Measurements from ENCODE around the gene KCND3. TPM values are rescaled to one million over a fixed set of nuclear protein-coding genes. Genes with fewer than 3 reads are reported as not detected.

The KCND3 gene
- total RNA-seq, 3 donors from 2014 or later (not counting 1 experiment from before 2014, with no cell fraction given): 0.07 to 0.16 TPM; not detected in 1

GRCh38 chr1:111927652-111928051 lies 61.8 kb downstream of the KCND3 start:
- no peak overlapping the region for H3K27ac ChIP-seq (ENCODE audit: low read length)
- no peaks in the 10 kb centered on the region for H3K9me3 ChIP-seq (ENCODE audit: control insufficient read depth, insufficient read depth, low read length)
- no peak for TF ChIP-seq CTCF (IDR thresholded peaks at IDR 0.05)
- no peaks in the 10 kb centered on the region for H3K4me1 ChIP-seq (ENCODE audit: control insufficient read depth, insufficient read depth, low read length)
- Mint-ChIP-seq H3K4me3 (no peak overlapping the region), H3K36me3 (no peaks in the 10 kb centered on the region), H3K4me1 (no peaks in the 10 kb centered on the region), H3K27me3 (ENCODE audit: low read depth in 2 of 2) (peaks cover 0 to 3% of the 10 kb centered on the region in 2 donors), H3K9me3 (no peaks in the 10 kb centered on the region), H3K27ac (no peak overlapping the region)
- ATAC-seq (no peak), DNase-seq (no peak)
- no peaks in the 10 kb centered on the region for H3K27me3 ChIP-seq (ENCODE audit: control insufficient read depth, insufficient read depth, low read length)
- WGBS (ENCODE audit: insufficient coverage): 75% methylated on average over 2 of the region's 2 CpGs
- H3K36me3 ChIP-seq (ENCODE audit: control insufficient read depth, insufficient read depth, low read length): no peaks in the 10 kb centered on the region
- intact Hi-C loops (cut with micrococcal nuclease): no loop called here
- no peak overlapping the region for H3K4me3 ChIP-seq (ENCODE audit: low read length)

GRCh38 chr1:111924786-111925185 lies 64.7 kb downstream of the KCND3 start:
- 90% methylated on average over 2 of the region's 2 CpGs for WGBS (ENCODE audit: insufficient coverage)
- H3K27ac Mint-ChIP-seq: no peak overlapping the region
- no peak overlapping the region for H3K4me3 ChIP-seq (ENCODE audit: low read length)
- no peak for TF ChIP-seq CTCF (IDR thresholded peaks at IDR 0.05)
- H3K4me1 ChIP-seq (ENCODE audit: control insufficient read depth, insufficient read depth, low read length): no peaks in the 10 kb centered on the region
- no peak overlapping the region for H3K27ac ChIP-seq (ENCODE audit: low read length)
- intact Hi-C loops (cut with micrococcal nuclease): no loop called here
- H3K4me3 Mint-ChIP-seq: no peak overlapping the region
- no peaks in the 10 kb centered on the region for H3K9me3 Mint-ChIP-seq
- H3K4me1 Mint-ChIP-seq: no peaks in the 10 kb centered on the region
- H3K36me3 Mint-ChIP-seq: no peaks in the 10 kb centered on the region
- DNase-seq: no peak
- no peak for ATAC-seq
- H3K9me3 ChIP-seq (ENCODE audit: control insufficient read depth, insufficient read depth, low read length): no peaks in the 10 kb centered on the region
- H3K36me3 ChIP-seq (ENCODE audit: control insufficient read depth, insufficient read depth, low read length): no peaks in the 10 kb centered on the region
- H3K27me3 ChIP-seq (ENCODE audit: control insufficient read depth, insufficient read depth, low read length): no peaks in the 10 kb centered on the region
- H3K27me3 Mint-ChIP-seq (ENCODE audit: low read depth in 2 of 2): peaks cover 10 to 19% of the 10 kb centered on the region in 2 donors

- H3K4me3 Mint-ChIP-seq: no peak overlapping the region
- H3K4me3 ChIP-seq (ENCODE audit: low read length): no peak overlapping the region
- peaks cover 15 to 26% of the 10 kb centered on the region in 2 donors for H3K27me3 Mint-ChIP-seq (ENCODE audit: low read depth in 2 of 2)
- H3K36me3 Mint-ChIP-seq: no peaks in the 10 kb centered on the region
- H3K27me3 ChIP-seq (ENCODE audit: control insufficient read depth, insufficient read depth, low read length): no peaks in the 10 kb centered on the region
- TF ChIP-seq CTCF (IDR thresholded peaks at IDR 0.05): no peak
- H3K4me1 ChIP-seq (ENCODE audit: control insufficient read depth, insufficient read depth, low read length): no peaks in the 10 kb centered on the region
- H3K9me3 Mint-ChIP-seq: no peaks in the 10 kb centered on the region
- intact Hi-C loops (cut with micrococcal nuclease): no loop called here
- no peaks in the 10 kb centered on the region for H3K9me3 ChIP-seq (ENCODE audit: control insufficient read depth, insufficient read depth, low read length)
- 80% methylated on average over 5 of the region's 5 CpGs for WGBS (ENCODE audit: insufficient coverage)
- H3K27ac Mint-ChIP-seq: no peak overlapping the region
- no peak for DNase-seq
- H3K27ac ChIP-seq (ENCODE audit: low read length): no peak overlapping the region
- no peaks in the 10 kb centered on the region for H3K36me3 ChIP-seq (ENCODE audit: control insufficient read depth, insufficient read depth, low read length)
- no peaks in the 10 kb centered on the region for H3K4me1 Mint-ChIP-seq
- ATAC-seq: no peak
Measured at GRCh38 chr1:111923766-111924165, 65.7 kb downstream of the KCND3 start.

GRCh38 chr1:111921948-111922347 lies 67.5 kb downstream of the KCND3 start:
- no peak overlapping the region for H3K4me3 Mint-ChIP-seq
- Histone ChIP-seq H3K36me3 (ENCODE audit: control insufficient read depth, insufficient read depth, low read length) (no peaks in the 10 kb centered on the region), H3K27ac (ENCODE audit: low read length) (no peak overlapping the region), H3K9me3 (ENCODE audit: control insufficient read depth, insufficient read depth, low read length) (no peaks in the 10 kb centered on the region), H3K27me3 (ENCODE audit: control insufficient read depth, insufficient read depth, low read length) (no peaks in the 10 kb centered on the region), H3K4me1 (ENCODE audit: control insufficient read depth, insufficient read depth, low read length) (no peaks in the 10 kb centered on the region), H3K4me3 (ENCODE audit: low read length) (no peak overlapping the region)
- no peak overlapping the region for H3K27ac Mint-ChIP-seq
- peaks cover 22 to 44% of the 10 kb centered on the region in 2 donors for H3K27me3 Mint-ChIP-seq (ENCODE audit: low read depth in 2 of 2)
- no peaks in the 10 kb centered on the region for H3K9me3 Mint-ChIP-seq
- intact Hi-C loops (cut with micrococcal nuclease): no loop called here
- ATAC-seq (no peak), DNase-seq (no peak)
- WGBS (ENCODE audit: insufficient coverage): 94% methylated on average over 6 of the region's 6 CpGs
- no peaks in the 10 kb centered on the region for H3K4me1 Mint-ChIP-seq
- no peaks in the 10 kb centered on the region for H3K36me3 Mint-ChIP-seq
- TF ChIP-seq CTCF (IDR thresholded peaks at IDR 0.05): no peak

Data from natural killer cell (primary cell).